Measurements from ENCODE around the gene MIEN1. TPM values are rescaled to one million over a fixed set of nuclear protein-coding genes. Genes with fewer than 3 reads are reported as not detected.
A peak's percentile ranks its signal among the peaks of the same experiment; 100 is the strongest.

MIEN1 gene
- total and polyA plus RNA-seq, 2 of the 13 experiments (the other 11 are each of a cell fraction or from before 2014, with no cell fraction given): 40.6 to 56.6 TPM

DNA sequence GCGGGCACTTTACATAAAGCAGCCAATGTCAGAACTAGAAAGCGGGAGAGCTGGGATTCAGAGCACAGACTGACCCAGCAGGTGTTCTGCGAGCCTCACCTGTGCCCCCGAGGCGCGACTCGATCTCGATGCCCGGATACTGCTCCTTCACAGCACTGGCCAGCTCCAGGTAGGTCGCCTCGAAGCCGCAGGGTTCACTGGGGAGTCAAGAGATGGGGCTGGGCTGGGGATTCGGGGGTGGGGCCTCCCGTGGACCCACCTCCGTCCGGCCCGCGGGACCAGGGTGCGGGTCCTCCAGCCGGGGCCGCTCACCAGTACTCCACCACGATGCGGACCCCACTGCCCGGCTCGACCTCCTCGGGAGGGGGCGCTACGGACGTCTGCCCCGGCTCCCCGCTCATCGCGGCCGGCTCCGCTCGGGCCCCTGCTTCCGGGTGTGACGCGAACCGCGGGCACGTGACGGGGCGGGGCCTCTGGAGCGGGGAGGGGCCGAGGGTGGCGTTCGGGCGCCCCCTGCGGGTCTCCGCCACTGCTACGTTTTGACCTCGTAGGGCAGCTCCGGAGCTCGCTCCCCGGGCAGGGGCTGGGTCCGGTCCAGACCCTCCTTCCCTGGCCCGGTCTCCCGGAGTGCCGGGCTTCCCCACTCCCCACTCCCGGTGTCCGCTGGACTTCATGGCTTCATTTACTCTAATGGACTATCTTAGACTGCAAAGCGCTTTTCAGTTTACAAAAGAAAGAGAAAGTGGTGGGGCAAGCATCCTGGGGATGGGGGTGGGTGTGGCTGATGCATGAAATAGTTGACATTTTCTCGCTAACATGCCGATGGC is at the start of gene MIEN1 (continued):
- TF ChIP-seq ZNF7 (CRISPR knock-in tag; IDR thresholded peaks at IDR 0.05) (no peak), ZNF446 (CRISPR knock-in tag; IDR thresholded peaks at IDR 0.05) (no peak), SRF (IDR thresholded peaks at IDR 0.05; ENCODE audit: low read depth, low read length) (no peak), ZBTB7B (CRISPR knock-in tag; IDR thresholded peaks at IDR 0.05) (peak; percentile 82; the same call in 1 of the 2 replicates), RCOR2 (CRISPR knock-in tag; IDR thresholded peaks at IDR 0.05) (peak; percentile 58; the same call in 1 of the 2 replicates), ZNF790 (CRISPR knock-in tag; IDR thresholded peaks at IDR 0.05; ENCODE audit: borderline replicate concordance) (peak; percentile 74; the same call in 1 of the 2 replicates), PRPF4 (IDR thresholded peaks at IDR 0.05; ENCODE audit: low read depth, low read length, poor library complexity, severe bottlenecking) (no peak), MED13 (CRISPR knock-in tag; IDR thresholded peaks at IDR 0.05) (peak; percentile 61; the same call in 1 of the 2 replicates), ZNF205 (CRISPR knock-in tag; IDR thresholded peaks at IDR 0.05) (peak; percentile 84), RAD51 (IDR thresholded peaks at IDR 0.05; ENCODE audit: borderline replicate concordance) (peak; percentile 82), PAX8 (CRISPR knock-in tag; IDR thresholded peaks at IDR 0.05; ENCODE audit: borderline replicate concordance) (0 out of 2 replicates have a peak, but pooled peaks have one; percentile 37), ZNF737 (CRISPR knock-in tag; IDR thresholded peaks at IDR 0.05; ENCODE audit: borderline replicate concordance) (no peak), RBAK (CRISPR knock-in tag; IDR thresholded peaks at IDR 0.05) (no peak), MTA3 (CRISPR knock-in tag; IDR thresholded peaks at IDR 0.05) (no peak), KLF11 (CRISPR knock-in tag; IDR thresholded peaks at IDR 0.05) (no peak), ZNF773 (CRISPR knock-in tag; IDR thresholded peaks at IDR 0.05; ENCODE audit: borderline replicate concordance) (no peak)
- TF ChIP-seq, protein P1, sequence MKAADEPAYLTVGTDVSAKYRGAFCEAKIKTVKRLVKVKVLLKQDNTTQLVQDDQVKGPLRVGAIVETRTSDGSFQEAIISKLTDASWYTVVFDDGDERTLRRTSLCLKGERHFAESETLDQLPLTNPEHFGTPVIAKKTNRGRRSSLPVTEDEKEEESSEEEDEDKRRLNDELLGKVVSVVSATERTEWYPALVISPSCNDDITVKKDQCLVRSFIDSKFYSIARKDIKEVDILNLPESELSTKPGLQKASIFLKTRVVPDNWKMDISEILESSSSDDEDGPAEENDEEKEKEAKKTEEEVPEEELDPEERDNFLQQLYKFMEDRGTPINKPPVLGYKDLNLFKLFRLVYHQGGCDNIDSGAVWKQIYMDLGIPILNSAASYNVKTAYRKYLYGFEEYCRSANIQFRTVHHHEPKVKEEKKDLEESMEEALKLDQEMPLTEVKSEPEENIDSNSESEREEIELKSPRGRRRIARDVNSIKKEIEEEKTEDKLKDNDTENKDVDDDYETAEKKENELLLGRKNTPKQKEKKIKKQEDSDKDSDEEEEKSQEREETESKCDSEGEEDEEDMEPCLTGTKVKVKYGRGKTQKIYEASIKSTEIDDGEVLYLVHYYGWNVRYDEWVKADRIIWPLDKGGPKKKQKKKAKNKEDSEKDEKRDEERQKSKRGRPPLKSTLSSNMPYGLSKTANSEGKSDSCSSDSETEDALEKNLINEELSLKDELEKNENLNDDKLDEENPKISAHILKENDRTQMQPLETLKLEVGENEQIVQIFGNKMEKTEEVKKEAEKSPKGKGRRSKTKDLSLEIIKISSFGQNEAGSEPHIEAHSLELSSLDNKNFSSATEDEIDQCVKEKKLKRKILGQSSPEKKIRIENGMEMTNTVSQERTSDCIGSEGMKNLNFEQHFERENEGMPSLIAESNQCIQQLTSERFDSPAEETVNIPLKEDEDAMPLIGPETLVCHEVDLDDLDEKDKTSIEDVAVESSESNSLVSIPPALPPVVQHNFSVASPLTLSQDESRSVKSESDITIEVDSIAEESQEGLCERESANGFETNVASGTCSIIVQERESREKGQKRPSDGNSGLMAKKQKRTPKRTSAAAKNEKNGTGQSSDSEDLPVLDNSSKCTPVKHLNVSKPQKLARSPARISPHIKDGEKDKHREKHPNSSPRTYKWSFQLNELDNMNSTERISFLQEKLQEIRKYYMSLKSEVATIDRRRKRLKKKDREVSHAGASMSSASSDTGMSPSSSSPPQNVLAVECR (CRISPR knock-in tag; IDR thresholded peaks at IDR 0.05; ENCODE audit: borderline replicate concordance): peak; percentile 97
- TF ChIP-seq, protein P2, sequence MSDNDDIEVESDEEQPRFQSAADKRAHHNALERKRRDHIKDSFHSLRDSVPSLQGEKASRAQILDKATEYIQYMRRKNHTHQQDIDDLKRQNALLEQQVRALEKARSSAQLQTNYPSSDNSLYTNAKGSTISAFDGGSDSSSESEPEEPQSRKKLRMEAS (IDR thresholded peaks at IDR 0.05): peak; percentile 81
- TF ChIP-seq, protein P3, sequence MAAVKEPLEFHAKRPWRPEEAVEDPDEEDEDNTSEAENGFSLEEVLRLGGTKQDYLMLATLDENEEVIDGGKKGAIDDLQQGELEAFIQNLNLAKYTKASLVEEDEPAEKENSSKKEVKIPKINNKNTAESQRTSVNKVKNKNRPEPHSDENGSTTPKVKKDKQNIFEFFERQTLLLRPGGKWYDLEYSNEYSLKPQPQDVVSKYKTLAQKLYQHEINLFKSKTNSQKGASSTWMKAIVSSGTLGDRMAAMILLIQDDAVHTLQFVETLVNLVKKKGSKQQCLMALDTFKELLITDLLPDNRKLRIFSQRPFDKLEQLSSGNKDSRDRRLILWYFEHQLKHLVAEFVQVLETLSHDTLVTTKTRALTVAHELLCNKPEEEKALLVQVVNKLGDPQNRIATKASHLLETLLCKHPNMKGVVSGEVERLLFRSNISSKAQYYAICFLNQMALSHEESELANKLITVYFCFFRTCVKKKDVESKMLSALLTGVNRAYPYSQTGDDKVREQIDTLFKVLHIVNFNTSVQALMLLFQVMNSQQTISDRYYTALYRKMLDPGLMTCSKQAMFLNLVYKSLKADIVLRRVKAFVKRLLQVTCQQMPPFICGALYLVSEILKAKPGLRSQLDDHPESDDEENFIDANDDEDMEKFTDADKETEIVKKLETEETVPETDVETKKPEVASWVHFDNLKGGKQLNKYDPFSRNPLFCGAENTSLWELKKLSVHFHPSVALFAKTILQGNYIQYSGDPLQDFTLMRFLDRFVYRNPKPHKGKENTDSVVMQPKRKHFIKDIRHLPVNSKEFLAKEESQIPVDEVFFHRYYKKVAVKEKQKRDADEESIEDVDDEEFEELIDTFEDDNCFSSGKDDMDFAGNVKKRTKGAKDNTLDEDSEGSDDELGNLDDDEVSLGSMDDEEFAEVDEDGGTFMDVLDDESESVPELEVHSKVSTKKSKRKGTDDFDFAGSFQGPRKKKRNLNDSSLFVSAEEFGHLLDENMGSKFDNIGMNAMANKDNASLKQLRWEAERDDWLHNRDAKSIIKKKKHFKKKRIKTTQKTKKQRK (IDR thresholded peaks at IDR 0.05; ENCODE audit: low read length): no peak
- TF ChIP-seq, protein P4, sequence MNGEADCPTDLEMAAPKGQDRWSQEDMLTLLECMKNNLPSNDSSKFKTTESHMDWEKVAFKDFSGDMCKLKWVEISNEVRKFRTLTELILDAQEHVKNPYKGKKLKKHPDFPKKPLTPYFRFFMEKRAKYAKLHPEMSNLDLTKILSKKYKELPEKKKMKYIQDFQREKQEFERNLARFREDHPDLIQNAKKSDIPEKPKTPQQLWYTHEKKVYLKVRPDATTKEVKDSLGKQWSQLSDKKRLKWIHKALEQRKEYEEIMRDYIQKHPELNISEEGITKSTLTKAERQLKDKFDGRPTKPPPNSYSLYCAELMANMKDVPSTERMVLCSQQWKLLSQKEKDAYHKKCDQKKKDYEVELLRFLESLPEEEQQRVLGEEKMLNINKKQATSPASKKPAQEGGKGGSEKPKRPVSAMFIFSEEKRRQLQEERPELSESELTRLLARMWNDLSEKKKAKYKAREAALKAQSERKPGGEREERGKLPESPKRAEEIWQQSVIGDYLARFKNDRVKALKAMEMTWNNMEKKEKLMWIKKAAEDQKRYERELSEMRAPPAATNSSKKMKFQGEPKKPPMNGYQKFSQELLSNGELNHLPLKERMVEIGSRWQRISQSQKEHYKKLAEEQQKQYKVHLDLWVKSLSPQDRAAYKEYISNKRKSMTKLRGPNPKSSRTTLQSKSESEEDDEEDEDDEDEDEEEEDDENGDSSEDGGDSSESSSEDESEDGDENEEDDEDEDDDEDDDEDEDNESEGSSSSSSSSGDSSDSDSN (CRISPR knock-in tag; IDR thresholded peaks at IDR 0.05): peak; percentile 87

All from HepG2 (cell line).